GDM1 (cell line): ENCODE data around the gene PDPK1.
A peak's percentile ranks its signal among the peaks of the same experiment; 100 is the strongest.
"Not testable (repeated sequence)": the region's sequence is repeated elsewhere in the genome, so short reads cannot be mapped to it uniquely, and the experiment has no call there.

Source experiments
- DNase-seq: peaks from one replicate; lab custom pipeline; 2025; lab: John Stamatoyannopoulos, UW

Gene PDPK1

DNA sequence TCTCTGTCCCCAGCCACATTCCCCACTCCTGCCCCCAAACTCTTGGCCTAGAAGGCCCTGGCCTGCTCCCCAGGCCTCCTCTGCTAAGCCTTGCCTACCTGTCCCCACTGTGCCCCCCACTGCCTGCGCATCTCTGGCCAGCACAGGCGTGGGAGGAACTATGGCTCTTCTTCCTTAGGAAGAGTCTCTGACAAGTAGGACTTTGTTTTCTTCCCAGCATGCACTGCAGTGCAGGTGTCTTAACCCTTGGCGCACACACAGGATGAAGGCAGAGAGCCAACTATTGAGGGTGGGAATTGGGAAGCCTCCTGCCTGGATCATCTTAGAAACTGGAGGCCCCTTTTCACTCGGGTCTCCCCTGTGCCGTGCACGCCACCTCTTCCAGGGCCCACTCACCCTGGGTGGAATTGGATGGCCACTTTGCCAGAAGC, 14.0 kb upstream of the PDPK1 start:
- DNase-seq = no peak

DNA sequence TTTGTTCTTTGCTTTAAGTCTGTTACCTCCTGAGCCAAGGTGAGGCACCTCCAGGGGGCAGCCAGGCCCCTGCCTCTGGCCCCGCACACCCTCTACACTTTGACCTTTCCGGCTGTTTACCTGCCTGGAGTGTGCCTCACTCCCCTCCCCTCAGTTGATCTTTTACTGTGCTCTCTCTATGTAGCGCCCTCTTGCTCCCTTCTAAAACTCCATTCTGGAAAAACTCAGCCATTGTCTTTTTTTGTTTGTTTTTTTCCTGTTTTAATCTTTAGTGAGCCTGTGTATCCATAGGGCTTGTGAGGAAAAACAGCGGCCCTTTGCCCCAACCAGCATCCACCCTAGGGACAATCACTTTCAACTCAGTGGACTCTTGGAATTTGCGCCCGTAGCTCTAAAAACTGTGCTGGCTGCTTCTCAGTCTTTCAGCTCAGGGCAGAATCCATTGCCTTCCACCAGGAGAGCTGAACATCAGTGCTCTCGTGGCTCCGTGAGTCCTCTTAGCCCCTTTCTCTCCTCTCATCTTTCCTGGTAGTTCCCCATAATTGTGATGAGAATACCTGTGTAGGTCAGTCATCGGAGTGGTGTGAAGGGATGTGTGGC, 13.4 kb upstream of the PDPK1 start:
- no peak for DNase-seq

DNA sequence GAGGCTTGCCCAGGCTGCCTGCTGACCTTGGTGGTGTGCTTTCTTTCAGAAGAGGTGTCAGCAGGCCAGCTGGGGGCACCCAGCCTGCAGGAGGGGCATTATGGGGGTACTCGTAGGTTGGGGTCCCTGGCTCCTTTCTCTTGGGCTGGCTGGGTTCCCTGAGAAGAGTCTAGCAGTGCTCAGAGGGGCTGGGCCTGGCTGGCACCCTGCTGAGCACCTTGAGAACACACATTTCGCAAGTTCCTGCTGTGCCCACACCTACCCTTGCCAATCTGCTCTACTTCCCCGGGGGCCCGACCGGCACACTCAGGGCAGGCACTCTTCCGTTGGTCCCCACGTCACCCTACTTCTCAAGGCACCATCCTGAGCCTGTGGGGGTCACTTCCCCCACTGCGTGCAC, 11.7 kb upstream of the PDPK1 start:
- no peak for DNase-seq

DNA sequence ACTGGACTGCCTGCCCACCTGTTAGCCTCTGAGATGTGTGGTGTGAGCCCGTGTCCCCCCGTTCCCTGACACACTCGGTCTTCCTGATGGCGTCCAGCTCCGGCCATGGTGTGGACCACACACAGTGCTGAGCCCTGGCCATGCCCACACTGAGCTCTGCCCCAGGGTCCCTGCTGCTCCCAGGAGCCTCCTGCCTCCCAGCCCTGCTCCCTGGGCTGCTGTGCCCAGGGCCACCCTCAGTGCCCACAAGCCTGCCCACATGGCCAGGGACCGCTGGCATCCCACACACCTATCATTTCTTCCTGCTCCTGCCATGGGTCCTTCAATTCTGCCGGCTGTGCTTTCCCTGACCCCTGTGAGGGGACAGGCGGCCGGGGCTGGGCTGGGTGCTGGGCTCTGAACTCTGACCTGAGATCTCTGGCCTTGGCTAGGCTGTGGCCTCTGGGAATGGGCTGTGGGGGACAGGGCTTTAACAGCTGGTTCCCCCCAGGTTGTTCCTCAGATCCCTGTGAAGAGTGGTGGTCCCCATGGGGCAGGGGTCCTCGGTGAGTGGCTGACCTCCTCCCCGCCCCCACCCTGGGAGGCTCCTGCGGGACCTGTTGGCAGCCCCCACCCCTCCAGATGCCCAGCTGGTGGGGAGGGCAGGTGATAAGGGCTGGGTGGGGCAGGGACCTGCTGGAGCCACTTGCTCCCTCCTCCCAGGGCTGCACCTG, 10.6 kb upstream of the PDPK1 start:
- DNase-seq = no peak

DNA sequence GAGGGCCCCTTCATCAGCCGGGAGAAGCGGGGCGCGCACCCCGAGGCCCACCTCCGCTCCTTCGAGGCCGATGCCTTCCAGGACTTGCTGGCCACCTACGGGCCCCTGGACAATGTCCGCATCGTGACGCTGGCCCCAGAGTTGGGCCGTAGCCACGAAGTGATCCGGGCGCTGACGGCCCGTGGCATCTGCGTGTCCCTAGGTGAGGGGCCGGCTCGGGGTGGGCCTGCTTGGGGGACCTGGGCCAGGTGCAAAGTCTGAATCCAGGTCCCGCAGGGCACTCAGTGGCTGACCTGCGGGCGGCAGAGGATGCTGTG, 10.1 kb upstream of the PDPK1 start:
- no peak for DNase-seq

- DNase-seq = no peak
Observed at GRCh38 chr16:2528161-2529060, 9.4 kb upstream of the PDPK1 start.

- DNase-seq = no peak
Observed at GRCh38 chr16:2529061-2529931, 8.5 kb upstream of the PDPK1 start.

DNA sequence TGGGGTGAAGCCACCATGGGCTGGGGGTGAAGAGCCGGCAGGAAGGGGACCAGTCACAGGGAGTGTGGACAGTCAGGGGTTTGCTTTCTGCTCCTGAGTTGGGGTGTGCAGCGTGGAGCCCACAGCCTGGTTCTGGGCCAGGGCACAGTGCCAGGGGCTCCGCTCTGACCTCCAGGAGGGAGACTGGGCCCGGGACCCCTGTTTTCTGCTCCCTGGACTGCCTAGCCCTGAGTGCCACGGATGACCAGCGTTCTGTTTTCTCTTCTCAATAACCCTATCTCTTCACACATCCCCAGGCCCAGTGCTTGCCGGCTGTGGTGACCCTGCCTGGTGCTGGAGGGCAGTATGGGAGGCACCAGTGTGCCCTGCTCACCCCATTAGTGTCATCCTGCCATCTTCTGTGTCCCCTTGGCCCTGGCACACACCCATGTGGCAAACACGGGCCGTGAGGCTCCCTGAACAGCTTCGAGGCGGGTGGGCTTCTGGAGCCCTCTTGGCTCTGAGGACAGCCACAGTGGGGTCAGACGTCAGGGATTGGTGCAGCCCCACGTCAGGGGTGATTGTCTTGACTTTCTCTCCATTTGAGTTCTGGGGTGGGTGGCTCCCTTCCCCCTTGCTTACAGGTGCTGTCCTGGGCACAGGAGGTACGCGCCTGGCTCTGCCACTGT, 7.7 kb upstream of the PDPK1 start:
- no peak for DNase-seq

- no peak for DNase-seq
Observed at GRCh38 chr16:2530629-2531318, 7.0 kb upstream of the PDPK1 start.

DNA sequence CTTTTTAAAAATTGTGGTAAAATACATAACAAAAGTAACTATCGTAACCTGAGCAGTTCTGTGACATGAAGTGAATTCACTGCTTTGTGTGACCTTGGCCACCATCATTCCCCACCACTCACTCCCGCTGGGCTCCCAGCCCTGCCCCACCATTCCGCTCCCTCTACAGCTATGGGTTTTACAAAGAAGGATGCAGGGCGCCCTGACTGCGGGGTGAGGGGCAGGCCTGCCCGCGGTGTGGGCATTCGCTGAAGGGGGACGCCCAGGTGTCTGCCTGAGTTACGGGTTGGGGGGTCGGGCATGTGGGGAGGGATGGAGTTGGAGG, 6.5 kb upstream of the PDPK1 start, which contains the start of gene CEMP1:
Gene CEMP1 (minus strand): TSS at position 38 of the 325 bp plus-strand sequence. CDS start 335 bp downstream, outside the sequence.
- DNase-seq = no peak

DNA sequence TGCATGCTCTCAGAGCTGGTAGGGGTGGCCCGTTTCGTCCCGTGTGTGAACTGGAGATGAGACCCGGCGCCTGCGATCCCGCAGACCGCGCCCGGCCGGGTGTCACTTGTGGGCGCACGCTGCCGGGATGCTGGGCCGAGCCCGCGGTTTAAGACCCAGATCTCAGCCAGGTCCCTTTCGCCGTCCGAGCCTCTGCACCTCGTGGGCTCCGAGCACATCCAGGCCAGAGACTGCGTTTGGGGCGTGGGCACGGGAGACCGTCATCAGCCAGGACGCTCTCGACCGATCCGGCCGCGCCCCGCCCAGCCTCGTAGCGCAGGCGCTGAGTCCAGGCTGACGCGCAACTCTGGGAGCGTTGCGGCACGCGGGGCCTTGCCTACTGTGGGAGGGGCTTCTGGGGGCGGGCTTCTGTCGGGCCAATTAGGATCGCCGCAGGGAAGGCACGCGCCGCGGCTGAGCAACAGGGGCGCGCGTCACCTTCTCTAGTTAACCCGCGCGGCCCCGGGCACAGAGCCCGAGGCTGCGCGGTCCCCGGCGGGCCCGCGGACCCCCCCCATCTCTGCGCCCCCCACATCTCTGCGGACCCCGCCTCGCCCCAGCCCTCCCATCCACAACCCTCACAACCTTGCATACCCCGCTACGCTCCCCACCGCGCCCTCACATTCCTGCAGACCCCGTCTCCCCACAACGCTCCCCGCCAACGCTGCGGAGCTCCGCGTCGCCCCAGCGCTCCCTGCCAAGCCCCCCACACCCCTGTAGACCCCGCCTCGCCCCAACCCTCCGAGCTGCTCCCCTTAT, 5.9 kb upstream of the PDPK1 start:
- DNase-seq = peak; percentile 96

DNA sequence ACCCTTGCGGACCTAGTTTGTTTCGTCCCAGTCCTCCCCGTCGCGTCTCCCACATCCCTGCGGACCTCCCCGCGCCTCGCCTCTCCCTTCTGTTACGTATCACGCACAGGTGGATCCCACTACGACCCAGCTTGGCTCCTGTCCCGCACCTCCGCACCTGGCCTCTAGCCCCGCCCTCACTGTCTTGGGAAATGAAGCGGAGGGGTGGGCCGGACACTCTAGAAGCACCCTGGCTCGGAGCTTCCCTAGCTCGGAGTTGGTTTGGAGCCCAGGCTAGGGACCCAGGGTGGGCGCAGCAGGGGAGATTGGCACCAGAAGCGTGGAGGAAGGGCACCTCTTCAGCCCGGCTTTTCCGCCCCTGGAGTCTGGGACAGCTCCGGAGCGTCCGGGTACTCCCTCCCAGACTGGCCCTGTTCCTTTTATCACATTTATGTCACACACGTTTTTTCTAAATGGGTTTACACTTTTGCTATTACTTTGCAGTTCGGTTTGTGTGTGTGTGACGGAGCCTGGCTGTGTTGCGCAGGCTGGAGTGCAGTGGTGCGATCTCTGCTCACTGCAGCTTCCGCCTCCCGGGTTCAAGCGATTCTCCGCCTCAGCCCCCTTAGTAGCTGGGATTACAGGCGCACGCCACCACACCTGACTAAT, 5.2 kb upstream of the PDPK1 start:
- DNase-seq = peak; percentile 16

DNA sequence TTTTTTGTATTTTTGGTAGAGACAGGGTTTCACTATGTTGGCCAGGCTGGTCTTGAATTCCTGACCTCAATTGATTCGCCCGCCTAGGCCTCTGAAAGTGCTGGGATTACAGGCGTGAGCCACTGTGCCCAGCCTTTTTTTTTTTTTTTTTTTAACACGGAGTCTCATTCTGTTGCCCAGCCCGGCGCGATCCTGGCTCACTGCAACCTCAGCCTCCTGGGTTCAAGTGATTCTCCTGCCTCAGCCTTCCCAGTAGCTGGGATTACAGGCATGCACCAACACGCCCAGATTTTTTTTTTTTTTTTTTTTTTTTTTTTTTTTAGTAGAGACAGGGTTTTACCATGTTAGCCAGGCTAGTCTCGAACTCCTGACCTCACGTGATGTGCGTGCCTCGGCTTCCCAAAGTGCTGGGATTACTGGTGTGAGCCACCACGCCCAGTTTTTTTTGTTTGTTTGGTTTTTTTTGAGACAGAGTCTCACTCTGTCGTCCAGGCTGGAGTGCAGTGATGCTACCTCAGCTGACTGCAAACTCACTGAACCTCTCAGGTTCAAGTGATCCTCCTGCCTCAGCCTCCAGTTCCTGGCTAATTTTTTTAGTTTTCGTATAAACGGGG, 4.6 kb upstream of the PDPK1 start:
- not testable (repeated sequence) for DNase-seq

DNA sequence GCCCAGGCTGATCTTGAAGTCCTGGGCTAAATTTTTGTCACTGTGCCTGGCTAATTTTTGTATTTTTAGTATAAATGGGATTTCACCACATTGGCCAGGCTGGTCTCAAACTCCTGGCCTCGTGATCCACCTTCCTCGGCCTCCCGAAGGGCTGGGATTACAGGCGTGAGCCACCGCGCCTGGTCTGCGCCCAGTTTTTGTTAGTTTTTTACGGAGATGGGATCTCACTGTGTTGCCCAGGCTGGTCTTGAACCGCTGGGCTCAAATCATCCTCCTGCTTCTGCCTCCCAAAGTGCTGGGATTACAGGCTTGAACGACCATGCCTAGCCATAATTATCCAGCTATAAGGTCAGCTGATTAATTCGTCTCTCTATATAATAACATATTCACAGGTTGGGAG, 3.9 kb upstream of the PDPK1 start:
- no peak for DNase-seq

DNA sequence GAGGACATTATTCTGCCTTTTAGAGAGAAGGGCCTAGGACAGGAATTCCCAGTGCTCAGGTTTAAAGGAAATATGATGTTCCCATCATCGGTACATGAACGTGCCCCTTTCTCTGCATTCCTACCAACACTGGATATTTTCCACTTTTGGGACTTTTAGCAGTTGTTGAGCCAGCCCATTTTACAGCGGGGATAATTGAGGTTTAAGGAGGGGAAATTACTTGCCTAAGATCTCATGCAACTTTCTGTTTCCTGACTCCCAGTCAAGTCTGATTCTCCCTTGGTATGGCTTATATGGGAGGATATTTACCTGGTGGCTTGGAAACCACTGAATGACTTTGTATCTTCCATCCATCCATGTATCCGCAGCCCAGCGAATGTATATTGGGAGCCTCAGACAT, 3.5 kb upstream of the PDPK1 start:
- DNase-seq = not testable (repeated sequence)

- no peak for DNase-seq
Observed at GRCh38 chr16:2535625-2536013, 2.2 kb upstream of the PDPK1 start.

- DNase-seq = not testable (repeated sequence)
Observed at GRCh38 chr16:2539192-2539844, 1.5 kb downstream of the PDPK1 start.

GRCh38 chr16:2539845-2540458, 2.1 kb downstream of the PDPK1 start:
- DNase-seq = not testable (repeated sequence)
